GM12878 (cell line): ENCODE data around the gene ADAM10. TPM values are rescaled to one million over a fixed set of nuclear protein-coding genes. Genes with fewer than 3 reads are reported as not detected.

Experiments
- ATAC-seq: fragments of 200-7000 bp; cut with Tn5 transposase; 3 replicates; pipeline ENCODE4 v1.9.1; 2020; ENCODE audit warnings: mild to moderate bottlenecking, moderate library complexity
- BruUV-seq: library from RNA; stranded (reverse); fragments of 400-500 nt; replicated peaks from 2 replicates; lab custom pipeline; 2021; lab: Mats Ljungman, UMichigan
- CTCF ChIA-PET: fragments of 300-600 bp; sonication (Branson Sonifier 250); formaldehyde crosslinking; extraction: SDS; loops from one replicate; lab custom pipeline; 2021; ENCODE audit warnings: inconsistent platforms; lab: Yijun Ruan, JAX
- POLR2A ChIA-PET: fragments of 350-600 bp; formaldehyde crosslinking; extraction: SDS; loops from one replicate; lab custom pipeline; 2021; ENCODE audit warnings: inconsistent platforms; lab: Charles Lee
- RAD21 ChIA-PET: fragments of 300-600 bp; sonication (Branson Sonifier 250); formaldehyde crosslinking; loops from one replicate; lab custom pipeline; 2023; ENCODE audit warnings: antibody characterized with exemption; ENCODE audit not compliant: unreplicated experiment; lab: Charles Lee
- SMC1A ChIA-PET: fragments of 300-600 bp; sonication (Branson Sonifier 250); formaldehyde crosslinking; loops from one replicate; lab custom pipeline; 2023; ENCODE audit not compliant: unreplicated experiment, uncharacterized antibody; lab: Charles Lee
- DNase-seq: peaks from one replicate; pipeline ENCODE4 v3.0.0-alpha.2; 2011; ENCODE audit warnings: low read depth, low spot score
- FAIRE-seq: peaks from 3 replicates; lab custom pipeline; 2011; peaks lifted over from hg19 to GRCh38; lab: Jason Lieb, UNC
- H2AFZ ChIP-seq: 2 replicates; pipeline ENCODE4 v1.6.0; 2011; ENCODE audit warnings: low read depth, low read length, control low read depth; ENCODE audit not compliant: control insufficient read depth
- H3K27ac ChIP-seq: 2 replicates; pipeline ENCODE4 v1.5.1; 2011; ENCODE audit warnings: control low read depth; ENCODE audit not compliant: control insufficient read depth, insufficient read depth
- H3K27me3 ChIP-seq, 2 experiments: replicated peaks in 1 of 2; 2 replicates each; pipeline versions ENCODE4 v1.6.0 to v1.6.1; 2011; ENCODE audit warnings: low read length in 1 of 2; ENCODE audit not compliant: control insufficient read depth in 2 of 2, insufficient read depth in 2 of 2
- H3K36me3 ChIP-seq, 2 experiments: 2 replicates each; pipeline ENCODE4 v1.5.1; 2011; ENCODE audit warnings: low read length in 1 of 2; ENCODE audit not compliant: control insufficient read depth in 2 of 2, insufficient read depth in 2 of 2
- H3K4me1 ChIP-seq: 2 replicates; pipeline ENCODE4 v1.6.1; 2011; ENCODE audit warnings: mild to moderate bottlenecking, low read length, moderate library complexity, mixed read lengths; ENCODE audit not compliant: control insufficient read depth, insufficient read depth
- H3K4me2 ChIP-seq: 2 replicates; pipeline ENCODE4 v1.6.0; 2011; ENCODE audit warnings: control low read depth; ENCODE audit not compliant: control insufficient read depth, insufficient read depth
- H3K4me3 ChIP-seq: fragments of 200-600 bp; sonication (generic); 2 replicates; pipeline ENCODE4 v1.5.1; 2016
- H3K79me2 ChIP-seq: 2 replicates; pipeline ENCODE4 v1.6.0; 2011; ENCODE audit warnings: low read length; ENCODE audit not compliant: control insufficient read depth, insufficient read depth
- H3K9ac ChIP-seq: 2 replicates; pipeline ENCODE4 v1.8.0; 2011; ENCODE audit warnings: low read length, control low read depth, mixed read lengths; ENCODE audit not compliant: control insufficient read depth, insufficient read depth
- H3K9me3 ChIP-seq: replicated peaks from 3 replicates; pipeline ENCODE4 v1.5.1; 2011; ENCODE audit warnings: mild to moderate bottlenecking, low read length; ENCODE audit not compliant: control insufficient read depth, insufficient read depth
- H4K20me1 ChIP-seq: 2 replicates; pipeline ENCODE4 v1.6.0; 2011; ENCODE audit not compliant: control insufficient read depth, insufficient read depth
- CBFB ChIP-seq: IDR thresholded peaks from 2 replicates; pipeline ENCODE4 v1.6.1; 2016; ENCODE audit warnings: antibody characterized with exemption, low read depth
- DPF2 ChIP-seq: fragments of 450-650 bp; IDR thresholded peaks from 2 replicates; pipeline ENCODE4 v1.6.1; 2017; ENCODE audit warnings: mild to moderate bottlenecking
- IKZF1 ChIP-seq: fragments of 450-650 bp; conservative IDR thresholded peaks from 2 replicates; pipeline ENCODE4 v1.6.1; 2017; ENCODE audit warnings: antibody characterized with exemption, mild to moderate bottlenecking
- KLF5 ChIP-seq: fragments of 450-650 bp; IDR thresholded peaks from 2 replicates; pipeline ENCODE4 v1.6.1; 2014; ENCODE audit warnings: mild to moderate bottlenecking; ENCODE audit not compliant: partially characterized antibody
- MEF2A ChIP-seq: IDR thresholded peaks from 2 replicates; pipeline ENCODE4 v1.6.1; 2011; ENCODE audit warnings: low read depth, mild to moderate bottlenecking, low read length, moderate library complexity; ENCODE audit not compliant: insufficient read depth
- MEF2B ChIP-seq: fragments of 450-650 bp; IDR thresholded peaks from 2 replicates; pipeline ENCODE4 v1.6.1; 2018; ENCODE audit warnings: mild to moderate bottlenecking, moderate library complexity; ENCODE audit not compliant: partially characterized antibody, poor library complexity, severe bottlenecking
- MTA3 ChIP-seq: IDR thresholded peaks from 2 replicates; pipeline ENCODE4 v1.6.1; 2012; ENCODE audit warnings: low read length, inconsistent platforms, borderline replicate concordance
- NBN ChIP-seq: fragments of 450-650 bp; IDR thresholded peaks from 2 replicates; pipeline ENCODE4 v1.6.1; 2016
- PAX5 ChIP-seq: IDR thresholded peaks from 2 replicates; pipeline ENCODE4 v1.6.1; 2011; ENCODE audit warnings: low read depth, low read length, borderline replicate concordance
- TARDBP ChIP-seq: IDR thresholded peaks from 2 replicates; pipeline ENCODE4 v1.6.1; 2016; ENCODE audit warnings: borderline replicate concordance
- TCF7 ChIP-seq: IDR thresholded peaks from 2 replicates; pipeline ENCODE4 v1.6.1; 2014; ENCODE audit warnings: antibody characterized with exemption, borderline replicate concordance
- WGBS: methylation state at CpG from one replicate; pipeline ENCODE4 v1.1.6; 2016; ENCODE audit warnings: low lambda C conversion rate; ENCODE audit not compliant: insufficient replicate concordance, insufficient coverage; ENCODE audit errors: missing lambda C conversion rate; 5-methylcytosine and 5-hydroxymethylcytosine counted together
- in situ Hi-C: fragments of 300-500 bp; cut with MboI; formaldehyde crosslinking; loops from 9 replicates; pipeline ENCODE4 v1.14.3; 2018; ENCODE audit warnings: mixed read lengths
- intact Hi-C: fragments of 100-400 bp; cut with micrococcal nuclease; formaldehyde crosslinking; loops from one replicate; pipeline ENCODE4 v1.14.2; 2022; ENCODE audit not compliant: unreplicated experiment
- polyA plus RNA-seq, 11 experiments: library from polyadenylated mRNA; depleted of rRNA in 4 of 11; unstranded in 6 of 11; stranded (reverse) in 5 of 11; fragments of >200 nt; fragmentation: Nextera tagmentation in 4 of 11; fragmentation: Illumina TruSeq in 1 of 11; extraction: Ambion mirVana in 4 of 11; extraction: Trizol in 1 of 11; gene quantifications; 1 replicate in 1 of 11; 2 replicates in 10 of 11; pipeline versions ENCODE4 v1.2.1 to v1.2.3, GENCODE V29; 2011 to 2016; ENCODE audit warnings: inconsistent platforms in 2 of 11, missing spikeins in 2 of 11, low read depth in 1 of 11
- total RNA-seq, 4 experiments: library from RNA; depleted of rRNA in 3 of 4; stranded (reverse); fragments of >200 nt in 3 of 4; fragmentation: Illumina TruSeq in 1 of 4; extraction: Trizol in 1 of 4; gene quantifications; 2 replicates each; pipeline versions ENCODE4 v1.2.1 to v1.2.3, GENCODE V29; 2013 to 2021
- TF ChIP-seq, protein P1 (sequence below): IDR thresholded peaks from 2 replicates; pipeline ENCODE4 v1.6.1; 2011; ENCODE audit warnings: mild to moderate bottlenecking, low read depth, low read length, moderate library complexity; ENCODE audit not compliant: insufficient replicate concordance

Gene ADAM10
- total and polyA plus RNA-seq, 10 of the 15 experiments (the other 5 are each of a cell fraction or from before 2014, with no cell fraction given): 10.0 to 88.9 (median 51.7) TPM

- H3K27me3 ChIP-seq: no peaks in the 10 kb centered on the region
- ChIA-PET RAD21 (no interaction called here), POLR2A (interaction anchor here (1.1 kb wide), 1 partner anchor 50 kb away, joined by 8 read pairs; the partner anchor contains the start of gene ADAM10), SMC1A (no interaction called here), CTCF (interaction anchor here (1.0 kb wide), 1 partner anchor 24 kb away, joined by 3 read pairs; no protein-coding TSS in a partner anchor)
- no peak for TF ChIP-seq KLF5
- no peak for TF ChIP-seq PAX5
- no peak for TF ChIP-seq NBN
- no peak for TF ChIP-seq CBFB
- no peak for TF ChIP-seq MTA3
- TF ChIP-seq, protein P1, sequence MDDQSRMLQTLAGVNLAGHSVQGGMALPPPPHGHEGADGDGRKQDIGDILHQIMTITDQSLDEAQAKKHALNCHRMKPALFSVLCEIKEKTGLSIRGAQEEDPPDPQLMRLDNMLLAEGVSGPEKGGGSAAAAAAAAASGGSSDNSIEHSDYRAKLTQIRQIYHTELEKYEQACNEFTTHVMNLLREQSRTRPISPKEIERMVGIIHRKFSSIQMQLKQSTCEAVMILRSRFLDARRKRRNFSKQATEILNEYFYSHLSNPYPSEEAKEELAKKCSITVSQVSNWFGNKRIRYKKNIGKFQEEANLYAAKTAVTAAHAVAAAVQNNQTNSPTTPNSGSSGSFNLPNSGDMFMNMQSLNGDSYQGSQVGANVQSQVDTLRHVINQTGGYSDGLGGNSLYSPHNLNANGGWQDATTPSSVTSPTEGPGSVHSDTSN: no peak
- TF ChIP-seq IKZF1: no peak
- TF ChIP-seq MEF2B: no peak
- TF ChIP-seq MEF2A: no peak
- TF ChIP-seq TARDBP: no peak
- TF ChIP-seq DPF2: no peak
- TF ChIP-seq TCF7: no peak
- BruUV-seq: no TSS peak
- no peak overlapping the region for H2AFZ ChIP-seq
- no peak for FAIRE-seq
- no peak overlapping the region for H3K9ac ChIP-seq
- peaks cover 4% of the 10 kb centered on the region for H3K4me1 ChIP-seq
- peaks cover 42% of the 10 kb centered on the region for H3K79me2 ChIP-seq
- H3K27ac ChIP-seq: no peak overlapping the region
- DNase-seq: no peak
- H3K9me3 ChIP-seq: peaks cover 30% of the 10 kb centered on the region
- H3K4me2 ChIP-seq: no peak overlapping the region
- in situ Hi-C loops: no loop called here
- no peaks in the 10 kb centered on the region for H4K20me1 ChIP-seq
- intact Hi-C loops: no loop called here
- WGBS: 97% methylated on average over 2 of the region's 2 CpGs
- no peak overlapping the region for H3K4me3 ChIP-seq
- ATAC-seq: no peak
- H3K36me3 ChIP-seq: peaks cover 0 to 7% of the 10 kb centered on the region in 2 experiments
These were observed 49.7 kb downstream of the ADAM10 start for GRCh38 chr15:58699769-58700168.
